Stomach (tissue), 9 donors: Measurements from ENCODE around the gene INHA. TPM values are rescaled to one million over a fixed set of nuclear protein-coding genes. Genes with fewer than 3 reads are reported as not detected.

Experiments
- DNase-seq, 2 donors: peaks; one replicate each; pipeline versions ENCODE4 v3.0.0 to v3.0.0-alpha.2; 2013 to 2019
- H3K27ac ChIP-seq, 5 donors: fragments of 200-600 bp in 4 of 5; sonication (generic) in 4 of 5; one replicate each; pipeline ENCODE4 v1.5.1; 2013 to 2019; ENCODE audit warnings: mild to moderate bottlenecking in 1 of 5, moderate library complexity in 1 of 5
- H3K27me3 ChIP-seq, 3 donors: fragments of 200-600 bp; sonication (generic); one replicate each; pipeline ENCODE4 v1.5.1; 2017 to 2019; ENCODE audit warnings: mixed run types in 1 of 3
- H3K36me3 ChIP-seq, 4 donors: fragments of 200-600 bp; sonication (generic); 1 replicate in 3 of 4; 2 replicates in 1 of 4; pipeline ENCODE4 v1.5.1; 2016 to 2019
- H3K4me1 ChIP-seq, 4 donors: fragments of 200-600 bp; sonication (generic); one replicate each; pipeline ENCODE4 v1.5.1; 2016 to 2019
- H3K4me3 ChIP-seq, 4 donors: fragments of 200-600 bp; sonication (generic) in 3 of 4; one replicate each; pipeline ENCODE4 v1.5.1; 2016 to 2019; ENCODE audit warnings: mild to moderate bottlenecking in 1 of 4
- H3K9me3 ChIP-seq, 4 donors: fragments of 200-600 bp; sonication (generic); one replicate each; pipeline ENCODE4 v1.5.1; 2016 to 2019
- CTCF ChIP-seq, 7 experiments: fragments of 450-650 bp in 4 of 7; fragments of 200-600 bp in 3 of 7; sonication (generic) in 3 of 7; IDR thresholded peaks; one replicate each; pipeline ENCODE4 v1.5.1; 2016 to 2019; ENCODE audit warnings: antibody characterized with exemption in 7 of 7, control low read depth in 2 of 7, mild to moderate bottlenecking in 1 of 7
- EP300 ChIP-seq: sonication (generic); formaldehyde crosslinking; IDR thresholded peaks from one replicate; pipeline ENCODE4 v1.6.1; 2017; ENCODE audit warnings: antibody characterized with exemption
- POLR2A ChIP-seq, 4 donors: fragments of 450-650 bp; IDR thresholded peaks; one replicate each; pipeline ENCODE4 v1.6.1; 2016; ENCODE audit warnings: antibody characterized with exemption in 4 of 4, control low read depth in 2 of 4, mild to moderate bottlenecking in 1 of 4, moderate library complexity in 1 of 4
- POLR2AphosphoS5 ChIP-seq, 3 donors: sonication (generic); formaldehyde crosslinking; IDR thresholded peaks; one replicate each; pipeline ENCODE4 v1.6.1; 2016; ENCODE audit warnings: antibody characterized with exemption in 3 of 3
- WGBS, 5 donors: extraction: QIAGEN DNeasy Blood & Tissue Kit in 3 of 5; methylation state at CpG; one replicate each; pipeline versions ENCODE4 v1.1.5 to v1.1.7; 2013 to 2018; 5-methylcytosine and 5-hydroxymethylcytosine counted together
- intact Hi-C: fragments of 100-400 bp; cut with DNase I; formaldehyde crosslinking; loops from one replicate; pipeline ENCODE4 v1.15.1; 2023; ENCODE audit warnings: low total_unique reads
- polyA plus RNA-seq, 3 donors: library from polyadenylated mRNA; stranded (reverse); fragments of 200-250 nt; gene quantifications; one replicate each; pipeline ENCODE4 v1.2.3, GENCODE V29; 2013
- total RNA-seq, 5 donors: library from RNA; depleted of rRNA; stranded (reverse); fragments of >200 nt; gene quantifications; one replicate each; pipeline versions ENCODE4 v1.1.0 to v1.2.3, GENCODE V29; 2014 to 2016
- donor health status: healthy with polysubstance abuse.
- donor health status: Bipolar disorder and iron deficiency.
- donor health status: healthy.

INHA gene
- total and polyA plus RNA-seq, 8 donors = 0.63 to 1.8 TPM; not detected in 6

- no peak overlapping the region for H3K4me3 ChIP-seq
- peaks cover 0 to 42% (median 27%) of the 10 kb centered on the region in 3 donors for H3K27me3 ChIP-seq
- H3K36me3 ChIP-seq = peaks cover 0 to 29% (median 5%) of the 10 kb centered on the region in 4 donors
- H3K27ac ChIP-seq = no peak overlapping the region
- intact Hi-C loops = no loop called here
- WGBS, 5 donors = 90 to 95% (median 94%) methylated on average over 5 to 15 of the region's 15 CpGs
- no peak for DNase-seq
- H3K9me3 ChIP-seq = no peaks in the 10 kb centered on the region
- TF ChIP-seq POLR2A (IDR thresholded peaks at IDR 0.05) (no peak), POLR2AphosphoS5 (IDR thresholded peaks at IDR 0.05) (no peak), CTCF (IDR thresholded peaks at IDR 0.05) (no peak)
- H3K4me1 ChIP-seq = peaks cover 15 to 28% (median 23%) of the 10 kb centered on the region in 4 donors
Observed at GRCh38 chr2:219554350-219554749, 17.8 kb upstream of the INHA start.

GRCh38 chr2:219555956-219556355 is 16.2 kb upstream of the INHA start:
- no peaks in the 10 kb centered on the region for H3K9me3 ChIP-seq
- H3K4me3 ChIP-seq = no peak overlapping the region
- peaks cover 15 to 35% (median 23%) of the 10 kb centered on the region in 4 donors for H3K4me1 ChIP-seq
- H3K27ac ChIP-seq = no peak overlapping the region
- 93 to 96% (median 95%) methylated on average over 20 of the region's 20 CpGs for WGBS, 5 donors
- intact Hi-C loops = no loop called here
- peaks cover 0 to 34% (median 23%) of the 10 kb centered on the region in 3 donors for H3K27me3 ChIP-seq
- no peak for TF ChIP-seq CTCF (IDR thresholded peaks at IDR 0.05)
- no peak for TF ChIP-seq POLR2AphosphoS5 (IDR thresholded peaks at IDR 0.05)
- TF ChIP-seq POLR2A (IDR thresholded peaks at IDR 0.05) = no peak
- TF ChIP-seq EP300 = no peak
- no peak for DNase-seq
- H3K36me3 ChIP-seq = peaks cover 0 to 23% (median 3%) of the 10 kb centered on the region in 4 donors

- TF ChIP-seq POLR2AphosphoS5 (IDR thresholded peaks at IDR 0.05) (no peak), CTCF (IDR thresholded peaks at IDR 0.05) (no peak), EP300 (no peak), POLR2A (IDR thresholded peaks at IDR 0.05) (no peak)
- H3K36me3 ChIP-seq = peaks cover 0 to 23% (median 3%) of the 10 kb centered on the region in 4 donors
- no peak for DNase-seq
- no peak overlapping the region for H3K4me3 ChIP-seq
- H3K27ac ChIP-seq = no peak overlapping the region
- WGBS, 5 donors = 92 to 95% (median 92%) methylated on average over 14 to 19 of the region's 19 CpGs
- intact Hi-C loops = no loop called here
- H3K4me1 ChIP-seq = peaks cover 15 to 30% (median 21%) of the 10 kb centered on the region in 4 donors
- H3K9me3 ChIP-seq = no peaks in the 10 kb centered on the region
- H3K27me3 ChIP-seq = peaks cover 0 to 29% (median 19%) of the 10 kb centered on the region in 3 donors
Observed at GRCh38 chr2:219556413-219556812, 15.7 kb upstream of the INHA start.

GRCh38 chr2:219557320-219557719 is 14.8 kb upstream of the INHA start:
- intact Hi-C loops = no loop called here
- Histone ChIP-seq H3K27me3 (peaks cover 0 to 20% (median 11%) of the 10 kb centered on the region in 3 donors), H3K9me3 (no peaks in the 10 kb centered on the region), H3K4me1 (peaks cover 7 to 21% (median 12%) of the 10 kb centered on the region in 4 donors), H3K27ac (no peak overlapping the region), H3K36me3 (peaks cover 0 to 30% (median 3%) of the 10 kb centered on the region in 4 donors), H3K4me3 (no peak overlapping the region)
- no peak for DNase-seq
- TF ChIP-seq EP300 = no peak
- no peak for TF ChIP-seq POLR2AphosphoS5 (IDR thresholded peaks at IDR 0.05)
- no peak for TF ChIP-seq POLR2A (IDR thresholded peaks at IDR 0.05)
- no peak for TF ChIP-seq CTCF (IDR thresholded peaks at IDR 0.05)
- WGBS, 5 donors = 86 to 95% (median 92%) methylated on average over 18 to 21 of the region's 21 CpGs
